ENCODE measurements around the gene ZNF438. TPM values are rescaled to one million over a fixed set of nuclear protein-coding genes. Genes with fewer than 3 reads are reported as not detected.

Gene ZNF438
- total and polyA plus RNA-seq, 2 of the 4 experiments (the other 2 are of a cell fraction) = 1.8 to 2.9 TPM

- Histone ChIP-seq H3K79me1 (ENCODE audit: low read depth in 1 of 2, low read length in 2 of 2) (0 out of 4 replicates have a peak, but pooled peaks cover 0 to 4% of the 10 kb centered on the region in 2 experiments), H2AFZ (replicated peaks; ENCODE audit: low read length, poor library complexity) (no peak overlapping the region), H3K9me3 (ENCODE audit: control insufficient read depth, insufficient read depth, low read length) (no peaks in the 10 kb centered on the region), H2AK9ac (replicated peaks; ENCODE audit: low read depth, low read length, poor library complexity) (no peak overlapping the region), H2BK5ac (ENCODE audit: low read depth, low read length, poor library complexity, severe bottlenecking) (no peak overlapping the region), H3K4me2 (ENCODE audit: low read depth, low read length) (no peak overlapping the region), H3K4me1 (ENCODE audit: control insufficient read depth, insufficient read depth, low read length) (peaks cover 6% of the 10 kb centered on the region), H2BK120ac (ENCODE audit: low read depth, low read length) (no peak overlapping the region), H3K56ac (ENCODE audit: extremely low read depth, insufficient read depth, low read length) (no peak overlapping the region), H4K91ac (ENCODE audit: insufficient read depth, low read depth, low read length) (no peak overlapping the region), H3K18ac (ENCODE audit: low read depth, low read length) (no peak overlapping the region), H2BK20ac (ENCODE audit: low read depth, low read length) (no peak overlapping the region), H3K9ac (ENCODE audit: low read depth, low read length) (no peak overlapping the region), H4K8ac (ENCODE audit: low read depth in 2 of 2, low read length in 2 of 2) (no peak overlapping the region), H3K23ac (ENCODE audit: low read depth, low read length) (no peak overlapping the region), H2AK5ac (ENCODE audit: low read depth, low read length) (no peak overlapping the region), H4K5ac (ENCODE audit: low read depth, low read length) (no peak overlapping the region), H3K36me3 (ENCODE audit: control insufficient read depth, insufficient read depth, low read length) (no peaks in the 10 kb centered on the region), H3K27ac (ENCODE audit: insufficient read depth, low read length) (no peak overlapping the region), H2BK15ac (ENCODE audit: low read depth, low read length) (no peak overlapping the region), H3K9me1 (ENCODE audit: insufficient read depth, low read length) (peaks cover 5% of the 10 kb centered on the region; the same call in 1 of the 2 replicates), H3K14ac (replicated peaks; ENCODE audit: low read depth, low read length) (no peak overlapping the region), H3K4ac (ENCODE audit: low read depth, low read length) (no peak overlapping the region), H4K20me1 (ENCODE audit: insufficient read depth, low read length) (no peaks in the 10 kb centered on the region), H3K4me3 (ENCODE audit: insufficient read depth, low read depth, low read length) (no peak overlapping the region), H3K27me3 (ENCODE audit: control insufficient read depth, insufficient read depth, low read length) (no peaks in the 10 kb centered on the region)
- TF ChIP-seq SMC3 (IDR thresholded peaks at IDR 0.05; ENCODE audit: low read depth, low read length) = no peak
- peak; percentile 48 for TF ChIP-seq CEBPB (IDR thresholded peaks at IDR 0.05; ENCODE audit: low read depth, low read length)
- no CpG with 5 or more reads among the region's 4 CpGs for WGBS, 2 experiments (ENCODE audit: extremely low coverage in 2 of 2, insufficient read length in 1 of 2)
- peak; percentile 57 for ATAC-seq (ENCODE audit: low read depth)
- dilution Hi-C loops (cut with HindIII; ENCODE audit: low sequenced_read_pairs, unreplicated experiment) = no loop called here
- in situ Hi-C loops (cut with MboI; ENCODE audit: low sequenced_read_pairs) = no loop called here
- ChIA-PET CTCF (interaction anchor here (0.6 to 1.2 kb wide), 2 partner anchors 9 to 10 kb away, joined by 3 to 5 read pairs; no protein-coding TSS in a partner anchor), POLR2A (ENCODE audit: unreplicated experiment) (no interaction called here)
- BruUV-seq (replicated peaks) = no TSS peak
- peak; percentile 31 for DNase-seq
- intact Hi-C loops (cut with micrococcal nuclease) = no loop called here
These were observed 60.8 kb downstream of the ZNF438 start for GRCh38 chr10:30970760-30971460.
